GM18858 (cell line): ENCODE results near the gene AKR1B15.
A peak's percentile ranks its signal among the peaks of the same experiment; 100 is the strongest.
"Not testable (repeated sequence)": the region's sequence is repeated elsewhere in the genome, so short reads cannot be mapped to it uniquely, and the experiment has no call there.

Experiments used
- ATAC-seq: cut with Tn5 transposase; IDR thresholded peaks from one replicate; pipeline ENCODE4 v1.9.1; 2021; ENCODE audit not compliant: unreplicated experiment

Gene AKR1B15

DNA sequence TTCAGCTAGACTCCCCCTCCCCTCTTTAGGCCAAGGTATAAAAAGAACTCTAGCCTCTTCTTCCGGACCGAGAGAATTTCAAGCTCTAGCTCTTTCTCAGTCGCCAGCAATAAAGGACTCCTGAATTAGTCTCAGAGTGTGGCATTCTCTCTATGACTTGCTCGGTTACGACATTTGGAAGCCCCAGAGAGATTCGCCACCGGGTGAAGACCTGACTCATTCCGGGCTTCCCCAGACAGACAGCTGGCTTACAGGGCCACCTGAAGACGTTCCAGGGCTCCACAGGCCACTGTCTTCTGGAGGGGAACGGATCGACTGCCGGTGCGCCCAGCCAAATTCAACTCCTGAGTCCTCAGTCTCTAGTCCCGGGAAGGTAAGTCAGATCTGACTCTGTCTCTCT lies at the start of gene AKR1B15:
AKR1B15 (plus strand) TSS at position 234 of the 400 bp plus-strand sequence. CDS start 15,510 bp downstream, outside the sequence.
- peak; percentile 92 for ATAC-seq

DNA sequence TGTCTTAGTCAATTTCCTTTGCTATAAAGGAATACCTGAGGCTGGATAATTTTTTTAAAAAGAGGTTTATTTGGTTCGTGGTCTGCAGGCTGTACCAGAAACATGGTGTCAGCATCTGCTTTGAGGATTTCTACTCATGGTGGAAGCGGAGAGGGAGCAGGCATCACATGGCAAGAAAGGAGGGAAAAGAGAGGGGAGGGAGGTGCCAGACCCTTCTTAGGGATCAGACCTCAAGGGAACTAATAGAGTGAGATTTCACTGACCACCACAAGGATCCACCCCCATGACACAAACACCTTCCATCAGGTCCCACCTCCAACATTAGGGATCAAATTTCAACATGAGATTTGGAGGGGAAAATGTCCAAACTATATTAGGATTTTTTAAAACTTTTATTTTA lies 48.5 kb upstream of the AKR1B15 start:
- ATAC-seq = no peak

DNA sequence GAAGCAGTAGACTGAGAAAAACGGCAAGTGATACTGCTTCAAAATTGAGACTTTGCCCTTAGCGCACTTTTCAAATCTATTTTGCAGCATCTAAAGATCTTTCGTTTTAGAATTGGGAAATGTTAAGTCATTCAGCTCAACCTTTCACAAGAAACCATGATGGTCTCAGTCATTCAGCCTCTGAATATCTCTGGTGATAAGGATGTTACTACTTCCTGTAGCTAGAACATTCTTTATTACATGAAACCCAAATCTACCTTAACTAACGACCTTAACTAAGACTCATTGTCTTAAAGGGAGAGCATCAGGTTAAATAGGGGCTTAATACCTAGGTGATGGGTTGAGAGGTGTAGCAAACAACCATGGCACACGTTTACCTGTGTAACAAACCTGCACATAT lies 47.9 kb upstream of the AKR1B15 start:
- ATAC-seq = no peak

DNA sequence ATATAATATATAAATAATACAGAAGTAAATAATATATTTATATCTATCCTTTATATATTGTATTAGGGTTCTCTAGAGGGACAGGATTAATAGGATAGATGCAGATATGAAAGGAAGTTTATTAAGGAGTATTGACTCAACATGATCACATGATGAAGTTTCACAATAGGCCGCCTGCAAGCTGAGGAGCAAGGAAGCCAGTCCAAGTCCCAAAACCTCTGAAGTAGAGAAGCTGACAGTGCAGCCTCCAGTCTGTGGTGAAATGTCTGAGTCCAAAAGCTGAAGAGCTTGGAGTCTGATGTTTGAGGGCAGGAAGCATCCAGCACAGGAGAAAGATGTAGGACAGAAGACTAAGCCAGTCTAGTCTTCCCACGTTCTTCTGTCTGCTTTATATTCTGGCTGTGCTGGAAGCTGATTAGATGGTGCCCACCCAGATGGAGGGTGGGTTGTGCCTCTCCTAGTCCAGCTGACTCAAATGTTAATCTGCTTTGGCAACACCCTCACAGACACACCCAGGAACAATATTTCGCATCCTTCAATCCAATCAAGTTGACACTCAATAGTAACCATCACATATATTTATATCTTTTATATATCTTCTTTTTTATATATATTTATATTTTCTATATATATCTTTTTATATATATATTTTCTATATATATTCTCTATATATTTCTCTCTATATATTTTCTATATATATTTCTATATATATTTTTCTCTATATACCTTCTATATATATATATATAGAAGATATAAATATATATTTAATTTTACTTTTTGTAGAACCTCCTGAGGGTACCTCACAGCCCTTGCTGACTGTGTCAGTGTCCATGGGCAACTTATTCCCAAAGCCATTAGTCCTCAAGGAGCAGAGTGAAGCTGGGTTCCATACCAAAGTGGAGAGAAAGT lies 46.2 kb upstream of the AKR1B15 start:
- no peak for ATAC-seq

DNA sequence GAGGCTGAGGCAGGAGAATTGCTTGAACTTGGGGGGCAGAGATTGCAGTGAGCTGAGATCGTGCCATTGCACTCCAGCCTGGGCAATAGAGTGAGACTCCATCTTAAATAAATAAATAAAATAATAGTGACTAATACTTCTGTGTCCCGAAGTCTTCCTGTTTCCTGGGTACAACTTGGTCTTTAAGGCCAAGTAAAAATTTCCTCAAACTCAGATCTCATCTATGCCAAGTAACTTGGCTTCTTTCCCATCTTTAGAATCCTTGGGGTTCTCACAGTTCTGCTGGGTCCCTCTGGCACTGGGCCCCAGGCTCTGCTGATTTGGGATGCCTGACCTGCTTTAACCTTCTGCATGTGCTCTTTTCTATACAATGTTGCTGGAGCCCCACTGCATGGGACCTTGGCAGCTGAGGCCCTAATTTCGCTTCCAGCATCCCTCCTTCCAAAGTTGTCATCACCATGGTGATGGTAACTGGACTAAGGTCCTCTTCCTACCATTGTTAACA lies 44.2 kb upstream of the AKR1B15 start:
- ATAC-seq = no peak

DNA sequence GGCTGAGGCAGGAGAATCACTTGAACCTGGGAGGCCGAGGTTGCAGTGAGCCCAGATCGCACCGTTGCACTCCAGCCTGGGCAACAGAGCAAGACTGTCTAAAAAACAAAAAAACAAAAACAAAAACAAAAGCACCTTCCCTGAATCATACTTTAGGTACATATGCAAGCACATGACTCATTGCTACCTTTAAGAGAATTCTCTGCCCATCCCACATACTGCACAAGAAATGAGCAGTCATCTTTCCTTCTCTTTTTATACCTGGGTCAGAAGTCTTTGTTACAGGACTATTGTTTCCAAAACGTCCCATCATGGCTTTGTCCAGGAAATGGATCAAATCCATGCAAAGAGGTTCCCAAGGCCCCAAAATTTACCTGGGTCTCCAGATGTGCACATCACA lies 43.1 kb upstream of the AKR1B15 start:
- ATAC-seq = no peak

- no peak for ATAC-seq
Observed at GRCh38 chr7:134509010-134509409, 39.9 kb upstream of the AKR1B15 start.

- no peak for ATAC-seq
Observed at GRCh38 chr7:134510646-134511045, 38.3 kb upstream of the AKR1B15 start.

GRCh38 chr7:134512271-134512670 lies 36.6 kb upstream of the AKR1B15 start:
- no peak for ATAC-seq

GRCh38 chr7:134513169-134513752 lies 35.6 kb upstream of the AKR1B15 start:
- ATAC-seq = no peak

DNA sequence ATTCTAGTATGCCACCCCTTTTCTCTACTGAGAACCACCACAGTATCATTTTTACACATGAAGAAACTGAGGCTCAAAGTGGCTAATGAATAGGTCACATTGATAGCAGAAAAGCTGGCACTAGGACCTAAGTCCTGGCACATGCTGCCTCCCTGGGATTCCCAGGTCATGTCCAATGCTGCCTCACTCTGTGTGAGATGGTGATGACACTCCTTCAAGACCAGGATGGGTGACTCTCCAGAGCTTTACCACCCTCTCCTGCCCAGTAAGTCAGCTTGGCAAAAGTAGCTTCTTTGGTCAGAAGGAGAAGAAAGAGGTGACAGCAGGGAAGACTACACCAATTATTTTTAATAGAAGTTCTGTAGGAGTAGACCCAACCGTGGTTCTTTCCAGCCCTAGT lies 34.8 kb upstream of the AKR1B15 start:
- no peak for ATAC-seq

- no peak for ATAC-seq
Observed at GRCh38 chr7:134514663-134515062, 34.2 kb upstream of the AKR1B15 start.

DNA sequence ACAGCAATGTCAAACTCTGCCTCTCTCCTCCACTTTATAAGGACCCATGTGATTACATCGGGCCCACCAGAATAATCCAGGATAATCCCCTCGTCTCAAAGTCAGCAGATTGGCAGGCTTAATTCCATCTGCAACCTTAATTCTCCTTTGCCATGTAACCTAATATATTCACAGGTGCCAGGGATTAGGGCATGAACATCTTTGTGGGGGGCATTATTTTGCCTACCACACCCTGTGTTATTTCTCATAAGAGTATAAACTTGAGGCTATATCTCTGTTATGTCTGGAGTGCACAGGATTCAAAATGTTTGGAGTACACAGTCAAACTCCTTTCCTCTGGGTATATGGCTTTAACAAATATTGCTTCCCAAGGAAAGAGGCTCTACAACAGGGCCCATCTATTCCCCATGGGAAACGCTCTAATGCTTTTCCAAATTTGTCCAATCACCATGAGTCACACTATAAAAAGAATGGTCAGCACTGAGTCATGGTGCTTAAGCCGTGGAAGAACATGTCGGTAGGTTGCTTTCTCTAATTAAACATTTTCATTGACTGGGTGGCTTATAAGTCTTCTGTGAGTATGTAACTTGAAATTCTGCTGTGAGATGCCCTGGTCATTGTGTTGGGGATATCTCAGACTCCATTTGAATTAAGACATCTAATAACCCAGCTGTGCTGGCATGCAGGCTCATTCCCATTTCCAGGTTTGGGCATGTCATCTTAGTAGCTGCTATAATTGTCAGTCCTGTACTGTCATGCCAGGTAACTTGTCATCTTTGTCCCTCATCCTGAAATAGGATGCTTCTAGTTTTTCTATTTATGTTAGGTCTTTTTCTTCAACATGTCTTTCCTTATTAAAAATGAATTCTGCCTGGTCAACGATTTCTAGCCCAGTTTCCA lies 33.1 kb upstream of the AKR1B15 start:
- no peak for ATAC-seq

DNA sequence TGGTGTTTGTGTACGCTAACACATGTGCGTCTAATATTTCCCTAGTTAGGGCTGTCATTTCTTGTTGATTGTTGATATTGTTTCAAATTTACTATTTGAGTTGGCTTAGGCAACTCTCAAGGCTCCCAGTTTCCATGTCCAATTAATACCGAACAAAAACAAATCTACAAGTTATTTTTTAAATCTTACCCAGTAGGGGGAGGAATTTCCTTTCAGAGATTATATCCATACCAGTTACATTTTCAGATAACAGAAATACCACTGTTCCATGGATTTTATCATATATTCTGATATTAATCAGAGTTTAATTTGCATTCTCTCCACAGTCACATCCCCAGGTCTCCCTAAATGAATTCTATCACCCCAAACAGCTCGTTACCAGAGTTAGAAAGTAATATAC lies 28.8 kb upstream of the AKR1B15 start:
- no peak for ATAC-seq

DNA sequence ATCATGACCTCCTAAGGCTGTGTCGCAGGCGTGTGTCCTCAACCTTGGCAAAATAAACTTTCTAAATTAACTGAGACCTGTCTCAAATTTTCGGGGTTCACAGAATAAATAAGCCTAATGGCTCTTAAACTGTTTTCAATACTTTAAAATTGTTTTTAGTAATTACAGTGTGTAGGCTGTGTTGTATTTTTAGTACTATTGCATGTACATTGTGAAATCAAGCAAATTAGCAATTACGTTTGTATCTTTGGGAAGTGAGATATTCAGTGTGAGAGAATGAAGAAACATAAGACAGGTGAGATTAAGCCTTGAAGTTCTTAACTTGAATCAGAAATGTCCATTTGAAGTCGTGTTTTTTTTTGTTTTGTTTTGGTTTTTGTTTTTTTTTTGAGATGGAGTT lies 26.3 kb upstream of the AKR1B15 start:
- no peak for ATAC-seq

DNA sequence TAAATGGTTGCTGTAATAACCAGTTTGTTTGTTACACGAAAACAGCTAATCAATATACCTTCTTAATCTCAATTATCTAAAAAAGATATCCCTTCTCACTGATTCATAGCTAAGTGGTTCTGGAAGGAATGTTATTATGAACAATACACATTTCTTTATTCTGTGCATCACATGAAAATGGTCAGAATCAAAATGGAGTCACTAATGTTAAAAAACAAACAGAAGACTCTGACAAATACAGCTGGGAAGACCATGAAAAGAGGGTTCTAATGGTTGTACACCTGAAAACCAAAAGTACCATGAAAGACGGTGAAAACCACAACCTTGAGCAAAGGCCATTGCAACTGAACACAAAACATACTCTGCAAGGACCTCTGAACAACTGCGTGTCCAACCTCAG lies 23.5 kb upstream of the AKR1B15 start:
- not testable (repeated sequence) for ATAC-seq

GRCh38 chr7:134526552-134527248 lies 22.2 kb upstream of the AKR1B15 start:
- ATAC-seq = not testable (repeated sequence)

DNA sequence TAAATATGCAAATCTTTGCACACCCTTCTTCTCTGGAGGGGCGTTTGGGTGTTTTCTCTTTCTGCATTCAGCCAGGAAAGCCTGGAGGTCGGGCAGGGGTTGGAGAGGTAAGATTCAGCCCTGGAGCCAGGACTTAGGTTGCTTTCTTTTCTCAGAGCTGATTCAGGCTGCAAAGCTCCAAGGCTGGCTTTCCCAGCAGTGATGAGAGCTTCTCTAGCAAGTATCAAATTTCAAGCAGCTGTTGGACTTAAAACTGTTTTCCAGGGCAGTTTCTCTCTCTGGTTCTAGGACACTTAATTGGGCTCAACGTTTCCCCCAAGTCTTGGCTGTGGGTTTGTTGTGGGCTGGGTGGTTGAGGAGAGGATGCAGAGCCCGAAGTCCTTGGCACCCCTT lies 20.9 kb upstream of the AKR1B15 start:
- no peak for ATAC-seq

- no peak for ATAC-seq
Observed at GRCh38 chr7:134528749-134529148, 20.2 kb upstream of the AKR1B15 start.

GRCh38 chr7:134530460-134530859 lies 18.4 kb upstream of the AKR1B15 start:
- ATAC-seq = no peak
